Measurements from ENCODE around the gene COL26A1. TPM values are rescaled to one million over a fixed set of nuclear protein-coding genes. Genes with fewer than 3 reads are reported as not detected.
A peak's percentile ranks its signal among the peaks of the same experiment; 100 is the strongest.

The COL26A1 gene
- total RNA-seq, 1 experiment from 2014 or later, result 42.6 TPM

DNA sequence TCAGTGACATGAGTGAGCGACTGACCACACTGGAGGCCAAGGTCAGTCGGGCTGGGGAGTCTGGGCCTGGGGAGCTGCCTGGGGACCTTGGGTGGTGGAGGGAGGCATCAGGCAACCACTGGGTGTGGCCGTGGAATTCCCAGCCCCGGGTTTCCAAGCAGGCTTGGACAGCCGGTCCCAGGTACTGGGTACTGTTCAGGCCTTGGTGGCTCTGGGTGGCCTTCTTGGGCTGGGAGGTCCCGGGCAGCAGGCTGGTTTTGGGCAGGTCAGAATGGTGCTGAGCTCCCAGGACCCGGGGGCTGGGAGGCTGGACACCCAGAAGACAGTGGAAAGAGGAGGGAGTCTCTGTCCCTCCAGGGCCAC lies 170.4 kb downstream of the COL26A1 start:
- no peaks in the 10 kb centered on the region; the same call in 1 of the 2 replicates for H3K27me3 Mint-ChIP-seq (ENCODE audit: low read depth)
- no peak overlapping the region for H4K91ac ChIP-seq (ENCODE audit: insufficient read length, low read depth, low read length)
- H3K27ac ChIP-seq (ENCODE audit: insufficient read length, low read depth, low read length), result no peak overlapping the region
- no peak overlapping the region for H3K4me2 ChIP-seq (ENCODE audit: insufficient read depth, insufficient read length, low read length)
- peak overlapping the region in 1 of 3 experiments; percentile 69; a peak in 1 of 7 replicates for H3K27ac Mint-ChIP-seq
- H3K4ac ChIP-seq (ENCODE audit: low read depth, low read length), result no peak overlapping the region
- H3K14ac ChIP-seq (ENCODE audit: insufficient read depth, low read length), result no peak overlapping the region; the same call in 1 of the 2 replicates
- DNase-seq, result no peak
- no peak overlapping the region for H3K9ac ChIP-seq (ENCODE audit: extremely low read depth, insufficient read length, low read length)
- H3K18ac ChIP-seq (ENCODE audit: insufficient read length, low read depth, low read length), result no peak overlapping the region
- no peaks in the 10 kb centered on the region for H3K23me2 ChIP-seq (ENCODE audit: insufficient read length, low read depth, low read length, poor library complexity, severe bottlenecking)
- H3K4me1 ChIP-seq (ENCODE audit: insufficient read depth, low read length), result no peaks in the 10 kb centered on the region
- H4K8ac ChIP-seq (replicated peaks; ENCODE audit: insufficient read length, low read depth, low read length), result no peak overlapping the region
- no peaks in the 10 kb centered on the region for H3K9me3 ChIP-seq (ENCODE audit: control insufficient read depth, low read depth, low read length)
- H2BK12ac ChIP-seq (ENCODE audit: insufficient read length, low read depth, low read length), result no peak overlapping the region
- no peak overlapping the region for H3K56ac ChIP-seq (ENCODE audit: insufficient read length, low read depth, low read length)
- WGBS (ENCODE audit: extremely low coverage, insufficient read length, low lambda C conversion rate), result no CpG with 5 or more reads among the region's 7 CpGs
- H3K36me3 Mint-ChIP-seq (ENCODE audit: insufficient read depth in 1 of 3, low read depth in 3 of 3), result peaks cover 0 to 8% (median 4%) of the 10 kb centered on the region in 3 experiments; a peak in 5 of 7 replicates
- TF ChIP-seq, protein P1, sequence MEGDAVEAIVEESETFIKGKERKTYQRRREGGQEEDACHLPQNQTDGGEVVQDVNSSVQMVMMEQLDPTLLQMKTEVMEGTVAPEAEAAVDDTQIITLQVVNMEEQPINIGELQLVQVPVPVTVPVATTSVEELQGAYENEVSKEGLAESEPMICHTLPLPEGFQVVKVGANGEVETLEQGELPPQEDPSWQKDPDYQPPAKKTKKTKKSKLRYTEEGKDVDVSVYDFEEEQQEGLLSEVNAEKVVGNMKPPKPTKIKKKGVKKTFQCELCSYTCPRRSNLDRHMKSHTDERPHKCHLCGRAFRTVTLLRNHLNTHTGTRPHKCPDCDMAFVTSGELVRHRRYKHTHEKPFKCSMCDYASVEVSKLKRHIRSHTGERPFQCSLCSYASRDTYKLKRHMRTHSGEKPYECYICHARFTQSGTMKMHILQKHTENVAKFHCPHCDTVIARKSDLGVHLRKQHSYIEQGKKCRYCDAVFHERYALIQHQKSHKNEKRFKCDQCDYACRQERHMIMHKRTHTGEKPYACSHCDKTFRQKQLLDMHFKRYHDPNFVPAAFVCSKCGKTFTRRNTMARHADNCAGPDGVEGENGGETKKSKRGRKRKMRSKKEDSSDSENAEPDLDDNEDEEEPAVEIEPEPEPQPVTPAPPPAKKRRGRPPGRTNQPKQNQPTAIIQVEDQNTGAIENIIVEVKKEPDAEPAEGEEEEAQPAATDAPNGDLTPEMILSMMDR (conservative IDR thresholded peaks at IDR 0.05), result no peak
- no peak overlapping the region for H2BK120ac ChIP-seq (ENCODE audit: low read depth, low read length, poor library complexity, severe bottlenecking)
- H3K4me3 Mint-ChIP-seq, result no peak overlapping the region
- peaks cover 3 to 8% of the 10 kb centered on the region in 2 experiments; a peak in 1 of 4 replicates for H3K4me1 Mint-ChIP-seq
- no peak overlapping the region for H2BK20ac ChIP-seq (ENCODE audit: low read depth, low read length, poor library complexity, severe bottlenecking)
- no peak overlapping the region for H2AK5ac ChIP-seq (ENCODE audit: insufficient read length, low read length)
- H2AFZ ChIP-seq (ENCODE audit: low read length), result no peak overlapping the region
- no peak overlapping the region for H4K5ac ChIP-seq (ENCODE audit: insufficient read length, low read depth, low read length)
- no peak overlapping the region for H3T11ph ChIP-seq (ENCODE audit: low read length)
- H3K23ac ChIP-seq (ENCODE audit: insufficient read length, low read depth, low read length), result no peak overlapping the region
- H3K79me2 ChIP-seq (ENCODE audit: insufficient read depth, low read length), result no peaks in the 10 kb centered on the region; the same call in 1 of the 2 replicates
- H2BK5ac ChIP-seq (ENCODE audit: insufficient read length, low read length), result no peak overlapping the region
- H4K20me1 ChIP-seq (ENCODE audit: control insufficient read depth, insufficient read depth, insufficient read length), result no peaks in the 10 kb centered on the region
- no peaks in the 10 kb centered on the region for H3K79me1 ChIP-seq (ENCODE audit: insufficient read depth, low read depth, low read length, poor library complexity, severe bottlenecking)
- no peaks in the 10 kb centered on the region for H3K27me3 ChIP-seq (ENCODE audit: insufficient read depth, low read length)
- H3K9me3 Mint-ChIP-seq, result no peaks in the 10 kb centered on the region
- no peak overlapping the region for H2BK15ac ChIP-seq (ENCODE audit: low read depth, low read length)
